A549 treated with DMSO at 1 μM for 4 hours (cell line): ENCODE data around the gene NHERF2. TPM values are rescaled to one million over a fixed set of nuclear protein-coding genes. Genes with fewer than 3 reads are reported as not detected.

ENCODE experiments used
- total RNA-seq: library from RNA; stranded (reverse); fragments of 200-300 nt; extraction: Qiagen RNA extraction; gene quantifications from 5 replicates; pipeline ENCODE4 v1.2.3, GENCODE V29; 2022; ENCODE audit warnings: low read depth

Gene NHERF2
- total RNA-seq: 38.6 to 58.8 TPM (median 54.7 TPM) in 5 replicates

GRCh38 chr16:2026461-2027023, at the start of gene NHERF2:
Gene NHERF2 (plus strand): TSS chr16:2026902. CDS start chr16:2027006, 104 bp downstream.

GRCh38 chr16:1981398-1981836, 45.3 kb upstream of the NHERF2 start, which contains the start of gene NOXO1:
Gene NOXO1 (minus strand): TSS chr16:1981469. CDS start chr16:1981179, 290 bp downstream.

GRCh38 chr16:1983544-1984346, 43.0 kb upstream of the NHERF2 start, which contains the start of gene GFER:
Gene GFER (plus strand): TSS chr16:1984193. CDS start chr16:1984219, 26 bp downstream.

GRCh38 chr16:1989209-1990100, 37.2 kb upstream of the NHERF2 start, which contains the start of gene SYNGR3:
Gene SYNGR3 (plus strand): TSS chr16:1989970. CDS start chr16:1990103, 133 bp downstream.

GRCh38 chr16:2009791-2010510, 16.8 kb upstream of the NHERF2 start, which contains the start of gene ZNF598:
Gene ZNF598 (minus strand): TSS chr16:2009821.

GRCh38 chr16:2019518-2019920, 7.2 kb upstream of the NHERF2 start, which contains the start of gene NPW:
Gene NPW (plus strand): TSS chr16:2019785.

GRCh38 chr16:2047330-2048115, 20.8 kb downstream of the NHERF2 start, which contains the start of the genes NTHL1 and TSC2:
Gene NTHL1 (minus strand): TSS chr16:2047834. CDS start chr16:2047823, 11 bp downstream.
Gene TSC2 (plus strand): TSS chr16:2047985. CDS start chr16:2048616, 631 bp downstream.

Other genes starting within 250 kb of the NHERF2 start
- 16.1 to 25.3 TPM (median 22.5 TPM) in 5 replicates for gene SPSB3, start 244.3 kb upstream of the NHERF2 start, total RNA-seq
- gene NUBP2, start 243.9 kb upstream of the NHERF2 start, total RNA-seq: 56.7 to 88.8 TPM (median 76.9 TPM) in 5 replicates
- 0.07 to 0.13 TPM in 2 of 5 replicates, not detected in the others for gene IGFALS, start 233.2 kb upstream of the NHERF2 start, total RNA-seq
- gene HAGH, start 200.1 kb upstream of the NHERF2 start, total RNA-seq: 57.8 to 69.7 TPM (median 62.0 TPM) in 5 replicates
- 42.2 to 49.6 TPM (median 45.3 TPM) in 5 replicates for gene FAHD1, start 199.7 kb upstream of the NHERF2 start, total RNA-seq
- 1.9 to 2.4 TPM (median 2.1 TPM) in 5 replicates for gene MEIOB, start 154.7 kb upstream of the NHERF2 start, total RNA-seq
- gene HS3ST6, start 108.5 kb upstream of the NHERF2 start, total RNA-seq: 1.9 to 3.9 TPM (median 3.1 TPM) in 5 replicates
- gene MSRB1, start 83.7 kb upstream of the NHERF2 start, total RNA-seq: 27.0 to 33.5 TPM (median 29.9 TPM) in 5 replicates
- 0.03 to 0.06 TPM in 2 of 5 replicates, not detected in the others for gene RPL3L, start 72.2 kb upstream of the NHERF2 start, total RNA-seq
- 234 to 300 TPM (median 255 TPM) in 5 replicates for gene NDUFB10, start 67.4 kb upstream of the NHERF2 start, total RNA-seq
- gene RPS2, start 62.1 kb upstream of the NHERF2 start, total RNA-seq: 3,777 to 5,494 TPM (median 4,879 TPM) in 5 replicates
- not detected in 5 replicates for gene RNF151, start 60.0 kb upstream of the NHERF2 start, total RNA-seq
- 33.8 to 44.9 TPM (median 36.1 TPM) in 5 replicates for gene TBL3, start 54.8 kb upstream of the NHERF2 start, total RNA-seq
- gene NOXO1, start 45.4 kb upstream of the NHERF2 start, total RNA-seq: 0.14 to 0.29 TPM (median 0.25 TPM) in 5 replicates
- gene GFER, start 42.7 kb upstream of the NHERF2 start, total RNA-seq: 26.3 to 42.5 TPM (median 39.7 TPM) in 5 replicates
- gene SYNGR3, start 36.9 kb upstream of the NHERF2 start, total RNA-seq: 6.4 to 7.6 TPM (median 6.9 TPM) in 5 replicates
- 44.1 to 62.0 TPM (median 55.9 TPM) in 5 replicates for gene ZNF598, start 17.1 kb upstream of the NHERF2 start, total RNA-seq
- 0.74 to 1.3 TPM (median 0.99 TPM) in 5 replicates for gene NPW, start 7.1 kb upstream of the NHERF2 start, total RNA-seq
- gene NTHL1, start 20.9 kb downstream of the NHERF2 start, total RNA-seq: 34.0 to 46.7 TPM (median 42.0 TPM) in 5 replicates
- 34.3 to 44.5 TPM (median 38.4 TPM) in 5 replicates for gene TSC2, start 21.1 kb downstream of the NHERF2 start, total RNA-seq
- 41.9 to 56.6 TPM (median 50.2 TPM) in 5 replicates for gene PKD1, start 109.0 kb downstream of the NHERF2 start, total RNA-seq
- gene RAB26, start 121.7 kb downstream of the NHERF2 start, total RNA-seq: 3.0 to 4.5 TPM (median 3.3 TPM) in 5 replicates
- 39.0 to 67.9 TPM (median 55.5 TPM) in 5 replicates for gene TRAF7, start 128.9 kb downstream of the NHERF2 start, total RNA-seq
- gene CASKIN1, start 169.7 kb downstream of the NHERF2 start, total RNA-seq: 0.32 to 1.8 TPM (median 0.50 TPM) in 5 replicates
- gene MLST8, start 178.6 kb downstream of the NHERF2 start, total RNA-seq: 44.7 to 55.3 TPM (median 47.9 TPM) in 5 replicates
- 3.1 to 5.9 TPM (median 5.4 TPM) in 5 replicates for gene BRICD5, start 184.0 kb downstream of the NHERF2 start, total RNA-seq
- gene PGP, start 187.9 kb downstream of the NHERF2 start, total RNA-seq: 16.4 to 32.8 TPM (median 30.5 TPM) in 5 replicates
- gene E4F1, start 196.7 kb downstream of the NHERF2 start, total RNA-seq: 18.2 to 26.6 TPM (median 23.6 TPM) in 5 replicates
- gene DNASE1L2, start 209.5 kb downstream of the NHERF2 start, total RNA-seq: 0.63 to 1.3 TPM (median 1.2 TPM) in 5 replicates
- 42.5 to 84.9 TPM (median 76.3 TPM) in 5 replicates for gene ECI1, start 224.7 kb downstream of the NHERF2 start, total RNA-seq
- gene RNPS1, start 241.2 kb downstream of the NHERF2 start, total RNA-seq: 254 to 293 TPM (median 274 TPM) in 5 replicates